GM21528 (cell line): ENCODE data around the gene NCOA7.
"Not testable (repeated sequence)": the region's sequence is repeated elsewhere in the genome, so short reads cannot be mapped to it uniquely, and the experiment has no call there.

ENCODE experiments used
- ATAC-seq: cut with Tn5 transposase; IDR thresholded peaks from one replicate; pipeline ENCODE4 v1.9.1; 2021; ENCODE audit warnings: mild to moderate bottlenecking, moderate library complexity; ENCODE audit not compliant: unreplicated experiment, low FRiP score

The NCOA7 gene

GRCh38 chr6:125789576-125790357, 993 bp upstream of the NCOA7 start:
- ATAC-seq, result peak; percentile 22

- ATAC-seq, result peak; percentile 50
These were observed 525 bp downstream of the NCOA7 start for GRCh38 chr6:125791151-125791819.

GRCh38 chr6:125791820-125792165, 1.0 kb downstream of the NCOA7 start:
- no peak for ATAC-seq

- no peak for ATAC-seq
These were observed 1.4 kb downstream of the NCOA7 start for GRCh38 chr6:125792172-125792571.

GRCh38 chr6:125792680-125793079, 1.9 kb downstream of the NCOA7 start:
- ATAC-seq, result no peak

GRCh38 chr6:125793280-125793679, 2.5 kb downstream of the NCOA7 start:
- no peak for ATAC-seq

GRCh38 chr6:125793863-125794262, 3.1 kb downstream of the NCOA7 start:
- ATAC-seq, result no peak

- no peak for ATAC-seq
These were observed 3.8 kb downstream of the NCOA7 start for GRCh38 chr6:125794342-125795137.

GRCh38 chr6:125795301-125795700, 4.5 kb downstream of the NCOA7 start:
- ATAC-seq, result no peak

GRCh38 chr6:125797120-125797885, 6.5 kb downstream of the NCOA7 start:
- ATAC-seq, result no peak

GRCh38 chr6:125797886-125798444, 7.2 kb downstream of the NCOA7 start:
- no peak for ATAC-seq

- ATAC-seq, result peak; percentile 90
These were observed 8.2 kb downstream of the NCOA7 start for GRCh38 chr6:125798734-125799508.

GRCh38 chr6:125802383-125802782, 11.6 kb downstream of the NCOA7 start:
- no peak for ATAC-seq

GRCh38 chr6:125802943-125803377, 12.2 kb downstream of the NCOA7 start:
- no peak for ATAC-seq

- peak; percentile 62 for ATAC-seq
These were observed 13.5 kb downstream of the NCOA7 start for GRCh38 chr6:125804264-125804663.

- ATAC-seq, result not testable (repeated sequence)
These were observed 14.2 kb downstream of the NCOA7 start for GRCh38 chr6:125804866-125805425.

- ATAC-seq, result no peak
These were observed 16.1 kb downstream of the NCOA7 start for GRCh38 chr6:125806813-125807212.

GRCh38 chr6:125807293-125807692, 16.5 kb downstream of the NCOA7 start:
- no peak for ATAC-seq

- no peak for ATAC-seq
These were observed 17.3 kb downstream of the NCOA7 start for GRCh38 chr6:125808060-125808459.
